HCEC 1CT (cell line): Measurements from ENCODE around the gene NEB.
"Not testable (repeated sequence)": the region's sequence is repeated elsewhere in the genome, so short reads cannot be mapped to it uniquely, and the experiment has no call there.

ENCODE experiments used
- DNase-seq: peaks from one replicate; pipeline ENCODE4 v3.0.0-alpha.2; 2017

The NEB gene

GRCh38 chr2:151760139-151760650, 25.9 kb upstream of the NEB start:
- DNase-seq, result no peak

DNA sequence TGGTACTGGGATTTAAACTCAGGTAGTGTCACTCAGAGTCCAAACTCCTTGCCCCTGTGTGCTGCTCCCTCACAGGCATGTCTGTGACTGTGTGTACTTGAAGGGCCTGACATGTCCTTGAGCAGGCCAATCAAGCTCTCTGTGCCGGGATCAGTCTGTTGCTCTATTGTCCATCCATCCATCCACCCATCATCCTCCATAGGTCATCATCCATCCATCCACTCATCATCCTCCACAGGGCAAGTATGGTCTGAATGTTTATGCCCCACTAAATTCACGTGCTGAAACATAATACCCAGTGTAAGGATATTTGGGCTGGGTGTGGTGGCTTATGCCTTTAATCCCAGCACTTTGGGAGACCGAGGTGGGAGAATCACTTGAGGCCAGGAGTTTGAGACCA, 24.5 kb upstream of the NEB start:
- no peak for DNase-seq

DNA sequence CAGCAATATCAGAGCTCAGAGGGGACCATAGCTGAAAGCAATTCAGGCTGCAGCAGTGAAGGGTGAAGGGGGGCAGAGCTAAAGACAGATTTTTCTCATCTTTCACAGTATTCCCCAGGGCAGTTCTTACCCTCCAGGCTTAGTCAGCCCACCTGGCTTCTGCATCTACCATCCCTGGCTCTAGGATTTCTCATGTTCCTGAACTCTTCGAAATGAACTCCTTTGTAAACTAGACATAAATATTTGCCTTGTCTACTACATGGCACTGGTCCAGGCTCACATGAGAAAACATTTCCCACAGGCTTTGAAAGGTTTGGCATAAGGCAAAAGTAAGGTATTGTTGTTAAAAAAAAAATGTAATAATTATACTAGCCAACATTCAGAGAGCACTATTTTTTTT, 23.6 kb upstream of the NEB start:
- no peak for DNase-seq

- DNase-seq, result no peak
Measured at GRCh38 chr2:151756820-151757219, 22.5 kb upstream of the NEB start.

GRCh38 chr2:151754253-151754897, 20.1 kb upstream of the NEB start:
- DNase-seq, result no peak

DNA sequence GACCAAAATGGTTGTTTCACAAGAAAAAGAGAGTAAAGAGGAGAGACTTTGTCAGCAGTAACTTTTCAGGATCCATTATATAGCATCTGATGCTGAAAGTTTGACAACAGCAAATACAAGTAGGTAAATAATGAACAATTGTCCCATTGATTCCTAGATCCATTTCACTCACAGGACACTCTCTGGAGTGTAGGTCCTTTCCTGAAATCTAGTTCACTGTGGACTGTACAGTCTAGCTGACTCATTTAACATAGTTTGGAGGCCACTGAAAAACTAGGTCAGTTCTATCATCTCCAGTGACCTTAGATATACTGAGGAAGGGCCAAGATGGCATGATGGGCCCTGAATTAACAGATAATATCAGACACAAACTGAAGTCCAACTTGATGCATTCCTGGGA, 19.3 kb upstream of the NEB start:
- no peak for DNase-seq

DNA sequence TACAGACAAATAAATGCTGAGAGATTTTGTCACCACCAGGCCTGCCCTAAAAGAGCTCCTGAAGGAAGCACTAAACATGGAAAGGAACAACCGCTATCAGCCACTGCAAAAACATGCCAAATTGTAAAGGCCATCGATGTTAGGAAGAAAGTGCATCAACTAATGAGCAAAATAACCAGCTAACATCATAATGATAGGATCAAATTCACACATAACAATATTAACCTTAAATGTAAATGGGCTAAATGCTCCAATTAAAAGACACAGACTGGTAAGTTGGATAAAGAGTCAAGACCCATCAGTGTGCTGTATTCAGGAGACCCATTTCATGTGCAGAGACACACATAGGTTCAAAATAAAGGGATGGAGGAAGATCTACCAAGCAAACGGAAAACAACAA, 11.0 kb upstream of the NEB start:
- DNase-seq, result not testable (repeated sequence)

DNA sequence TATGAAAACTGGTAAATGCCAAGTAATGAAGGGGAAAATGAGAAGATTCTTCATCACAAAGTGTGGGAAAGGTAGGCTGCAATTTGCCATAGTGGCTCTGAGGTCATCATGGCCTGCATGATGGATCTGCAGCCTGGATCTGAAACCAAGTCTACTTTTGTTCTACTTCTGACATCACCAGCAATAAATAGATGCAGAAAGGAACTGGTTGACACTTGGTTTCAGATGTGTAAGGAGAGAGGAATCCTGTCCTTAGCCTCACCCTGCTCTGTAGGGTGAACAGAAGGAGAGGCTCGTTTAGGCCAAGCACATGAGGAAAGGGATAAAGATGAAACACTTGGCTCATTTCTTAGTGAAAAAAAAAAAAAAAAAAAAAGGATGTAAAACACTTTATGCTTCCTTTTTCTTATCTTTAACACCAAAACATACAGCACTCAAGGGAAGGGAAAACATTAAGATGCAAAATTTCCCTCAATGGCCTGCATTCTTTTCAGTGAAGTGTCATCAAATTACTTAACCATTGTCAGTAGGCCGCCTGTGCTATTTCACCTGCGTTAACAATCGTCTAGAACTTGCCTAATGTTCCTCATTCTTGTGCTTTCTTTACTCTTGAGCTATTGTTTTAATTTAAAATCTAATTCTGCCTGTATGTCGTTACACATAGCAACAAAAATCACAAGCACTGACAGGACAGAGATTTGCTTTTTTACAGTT, 3.9 kb downstream of the NEB start:
- peak; percentile 6 for DNase-seq

DNA sequence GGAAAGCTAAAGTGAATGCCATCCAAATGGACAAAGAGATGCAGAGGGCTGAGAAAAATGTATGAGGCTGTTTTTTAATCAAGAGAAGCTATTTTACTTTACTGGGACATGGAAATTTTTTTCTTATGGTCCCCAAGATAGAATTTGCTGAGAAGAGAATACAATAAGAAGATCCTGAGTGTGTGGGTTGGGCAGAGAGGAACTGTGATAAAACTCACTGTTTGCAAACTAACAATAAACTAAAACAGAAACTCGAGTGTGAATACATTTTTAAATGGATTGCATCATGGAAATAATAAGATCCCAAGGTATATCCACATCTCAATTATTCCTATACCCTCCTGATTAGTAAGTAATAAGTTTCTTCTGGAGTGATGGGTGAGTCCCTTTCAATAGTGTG, 4.4 kb downstream of the NEB start:
- DNase-seq, result no peak

DNA sequence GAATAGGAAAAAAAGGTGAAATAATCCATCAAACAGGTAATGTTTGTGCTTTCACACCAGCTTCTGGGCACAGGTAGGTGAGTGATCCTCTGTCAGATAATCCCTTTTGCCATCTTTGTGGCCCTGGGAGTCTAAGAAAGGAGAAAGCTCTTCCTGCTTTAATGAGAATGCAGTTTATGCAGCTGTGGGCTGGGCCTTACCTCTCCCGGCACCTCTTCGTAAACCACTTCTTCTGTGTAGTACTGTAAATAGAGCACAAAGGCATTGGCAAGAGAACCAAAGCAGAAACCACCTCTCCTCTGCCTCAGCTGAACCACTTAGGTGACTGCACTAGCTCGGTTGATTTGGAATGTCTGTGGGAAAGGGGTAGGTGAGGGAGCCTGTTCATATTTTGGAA, 4.9 kb downstream of the NEB start:
- no peak for DNase-seq

- DNase-seq, result no peak
Measured at GRCh38 chr2:151728804-151729414, 5.4 kb downstream of the NEB start.

DNA sequence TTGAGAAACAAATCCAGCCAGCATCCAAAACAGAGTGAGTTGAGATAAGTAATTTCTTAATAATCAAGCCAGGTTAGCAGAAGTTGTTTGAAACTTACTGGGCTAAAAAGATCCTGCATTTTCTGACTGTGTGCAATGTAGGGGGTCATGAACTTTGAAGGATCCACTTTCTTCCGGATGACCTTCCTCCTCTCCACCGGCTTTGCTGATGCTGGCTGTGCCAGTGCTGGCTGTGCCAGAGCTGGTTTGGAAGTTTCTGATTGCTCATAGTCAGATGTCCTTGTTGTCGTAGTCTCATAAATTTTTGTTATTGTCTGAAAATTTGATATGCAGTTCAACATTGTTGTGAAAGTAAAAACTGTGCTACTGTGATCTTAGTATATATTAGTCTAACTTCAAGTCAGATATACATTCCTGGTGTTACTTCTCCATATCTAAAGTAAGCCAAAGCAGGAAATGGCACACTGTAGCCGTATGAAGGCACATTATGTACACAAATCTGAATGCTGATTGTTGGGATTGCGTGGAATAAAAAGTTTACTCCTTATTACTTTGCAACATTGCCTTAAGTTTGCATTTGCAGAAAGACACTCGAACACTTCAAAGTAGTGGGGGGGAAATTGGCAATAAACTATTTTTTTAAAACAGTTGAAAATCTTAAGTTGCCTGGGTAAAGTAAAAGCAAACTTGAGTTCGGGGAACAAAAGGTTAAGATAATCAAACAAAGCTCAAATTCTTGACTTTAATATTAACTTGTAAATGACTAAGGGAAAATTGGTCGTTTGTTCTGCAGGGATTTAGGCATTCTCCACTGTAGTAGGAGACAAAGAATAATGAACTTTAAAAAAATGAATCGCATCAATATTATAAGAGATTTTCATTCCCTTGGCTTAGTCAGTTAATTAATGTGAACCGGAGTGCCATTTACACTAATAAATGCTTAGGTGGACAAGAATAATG, 6.4 kb downstream of the NEB start:
- no peak for DNase-seq

- no peak for DNase-seq
Measured at GRCh38 chr2:151721161-151721560, 13.1 kb downstream of the NEB start.

- DNase-seq, result no peak
Measured at GRCh38 chr2:151720521-151720920, 13.8 kb downstream of the NEB start.

DNA sequence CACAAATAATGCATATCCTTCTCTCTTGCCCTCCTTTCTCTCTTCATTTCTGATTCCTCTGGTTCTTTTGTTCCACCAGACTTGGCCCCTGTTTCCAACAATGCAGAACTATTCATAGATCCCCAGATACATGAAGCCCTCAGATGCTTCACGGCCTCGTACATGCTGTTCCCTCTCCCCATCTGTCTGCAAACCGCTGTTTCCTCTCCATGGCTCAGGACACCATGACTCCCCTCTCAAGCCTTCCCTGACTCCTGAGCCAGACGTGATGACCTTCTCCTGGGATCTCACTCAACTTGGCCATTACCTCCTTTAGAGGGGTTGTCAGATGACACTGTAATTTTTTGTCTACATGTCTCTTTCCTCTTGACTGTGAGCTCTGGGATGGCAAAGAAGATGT, 15.5 kb downstream of the NEB start:
- DNase-seq, result no peak

- no peak for DNase-seq
Measured at GRCh38 chr2:151718247-151718646, 16.0 kb downstream of the NEB start.

GRCh38 chr2:151716721-151717120, 17.6 kb downstream of the NEB start:
- DNase-seq, result peak; percentile 2

DNA sequence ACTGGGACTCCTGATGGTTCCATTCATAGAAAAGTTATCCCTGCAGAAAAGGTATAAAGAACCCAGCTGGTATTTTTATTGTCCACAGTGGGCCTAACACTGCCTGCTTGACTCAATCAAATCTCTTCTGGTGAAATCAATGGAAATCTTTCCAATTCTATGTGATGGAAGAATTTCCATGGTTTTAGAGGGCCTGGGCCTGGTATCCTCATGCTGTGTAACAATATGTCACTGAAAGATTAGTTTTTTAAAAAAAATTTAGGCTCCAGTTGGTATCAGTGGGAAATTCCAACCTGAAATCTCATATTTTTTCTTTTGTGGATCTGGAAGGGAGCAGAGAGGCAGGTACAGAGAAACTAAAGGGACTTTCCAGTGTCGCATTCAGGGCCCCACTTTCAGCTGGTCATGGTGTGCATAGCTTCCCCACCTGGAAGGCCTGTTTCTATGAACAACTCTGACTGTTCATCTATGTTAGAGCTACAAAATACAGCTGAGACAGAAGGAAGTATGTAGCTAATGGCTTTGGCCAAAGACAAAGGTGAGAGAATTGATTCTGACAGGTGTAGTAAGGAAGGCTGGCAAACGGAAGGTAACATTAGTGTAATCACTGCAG, 20.9 kb downstream of the NEB start:
- no peak for DNase-seq

DNA sequence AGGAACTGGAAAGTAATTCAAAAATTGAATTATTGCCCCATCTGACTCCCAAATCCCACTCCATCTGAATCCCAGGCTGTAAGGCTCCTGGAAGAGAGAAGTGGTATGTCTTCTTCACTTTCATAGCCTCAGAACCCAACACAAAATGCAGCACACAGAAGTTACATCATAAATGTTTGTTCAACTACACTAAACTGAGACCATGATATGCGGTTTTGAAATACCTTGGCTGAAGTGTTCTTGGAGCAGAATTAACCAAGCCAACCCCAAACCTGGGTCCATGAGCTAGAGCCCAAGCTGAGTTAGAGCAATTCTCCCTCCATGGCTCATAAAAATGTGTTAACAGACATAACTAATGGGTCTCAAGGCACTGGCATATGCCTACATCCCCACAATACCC, 23.3 kb downstream of the NEB start:
- no peak for DNase-seq

- no peak for DNase-seq
Measured at GRCh38 chr2:151708788-151709187, 25.5 kb downstream of the NEB start.

- no peak for DNase-seq
Measured at GRCh38 chr2:151707857-151708256, 26.4 kb downstream of the NEB start.

- DNase-seq, result not testable (repeated sequence)
Measured at GRCh38 chr2:151704480-151704961, 29.8 kb downstream of the NEB start.
